Choroid plexus epithelial cell (primary cell): ENCODE data around the gene PPP1R27.

ENCODE experiments used
- DNase-seq: peaks from one replicate; pipeline ENCODE4 v3.0.0-alpha.2; 2010; ENCODE audit warnings: low read depth
- H3K4me3 ChIP-seq: 2 replicates; pipeline ENCODE4 v1.5.1; 2011; ENCODE audit warnings: low read depth, mild to moderate bottlenecking, control low read depth, low read length, moderate library complexity
- CTCF ChIP-seq: conservative IDR thresholded peaks from 2 replicates; pipeline ENCODE4 v1.5.1; 2011; ENCODE audit warnings: low read depth, mild to moderate bottlenecking, control low read depth, inconsistent platforms, low read length, moderate library complexity

The PPP1R27 gene

GRCh38 chr17:81849457-81849856, 14.6 kb upstream of the PPP1R27 start:
- no peak for DNase-seq
- TF ChIP-seq CTCF, result no peak
- no peak overlapping the region for H3K4me3 ChIP-seq

GRCh38 chr17:81846743-81847689, 12.2 kb upstream of the PPP1R27 start:
- no peak overlapping the region for H3K4me3 ChIP-seq
- DNase-seq, result no peak
- no peak for TF ChIP-seq CTCF

GRCh38 chr17:81845881-81846742, 11.3 kb upstream of the PPP1R27 start:
- no peak overlapping the region for H3K4me3 ChIP-seq
- TF ChIP-seq CTCF, result no peak

GRCh38 chr17:81845361-81845760, 10.5 kb upstream of the PPP1R27 start:
- no peak overlapping the region for H3K4me3 ChIP-seq
- no peak for TF ChIP-seq CTCF
- no peak for DNase-seq

More at GRCh38 chr17:81845881-81846742, 11.3 kb upstream of the PPP1R27 start:
- DNase-seq, result no peak

- DNase-seq, result no peak
- no peak for TF ChIP-seq CTCF
These were observed 10.0 kb upstream of the PPP1R27 start for GRCh38 chr17:81844887-81845286.

GRCh38 chr17:81844327-81844851, 9.5 kb upstream of the PPP1R27 start:
- no peak for TF ChIP-seq CTCF
- DNase-seq, result no peak
- H3K4me3 ChIP-seq, result no peak overlapping the region

More at GRCh38 chr17:81844887-81845286, 10.0 kb upstream of the PPP1R27 start:
- H3K4me3 ChIP-seq, result no peak overlapping the region
